ENCODE data around the gene MOCS1. TPM values are rescaled to one million over a fixed set of nuclear protein-coding genes. Genes with fewer than 3 reads are reported as not detected.

The MOCS1 gene
- total RNA-seq, 1 donor: 25.3 TPM

DNA sequence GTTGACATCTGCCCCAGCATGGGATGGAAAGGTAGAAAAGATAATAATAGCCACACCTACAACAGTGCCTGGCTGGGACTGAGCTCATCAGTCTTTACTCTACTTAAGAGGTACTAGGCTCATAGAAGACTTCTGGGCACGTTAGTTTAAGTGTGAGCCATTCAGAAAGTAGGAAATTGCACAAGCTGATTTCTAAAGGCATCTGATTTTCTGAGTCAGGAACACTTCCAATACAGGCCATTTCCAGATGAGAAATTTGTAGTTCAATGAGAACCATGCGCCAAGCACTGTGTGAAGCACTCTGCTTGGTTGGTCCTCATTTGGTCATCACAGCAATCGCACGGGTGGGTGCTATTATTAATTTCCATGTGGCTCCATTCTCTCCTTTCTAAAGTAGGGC lies 42.3 kb downstream of the MOCS1 start:
- Histone ChIP-seq H3K4me3 (ENCODE audit: insufficient read depth, low read length) (no peak overlapping the region), H3K9me3 (ENCODE audit: low read depth, low read length) (no peaks in the 10 kb centered on the region), H3K4me1 (ENCODE audit: insufficient read depth, low read length) (peaks cover 24% of the 10 kb centered on the region), H3K36me3 (ENCODE audit: insufficient read depth, low read length) (peaks cover 24% of the 10 kb centered on the region), H4K20me1 (ENCODE audit: insufficient read depth, low read length) (no peaks in the 10 kb centered on the region), H3K79me2 (ENCODE audit: insufficient read depth, low read length) (no peaks in the 10 kb centered on the region), H3K27me3 (ENCODE audit: insufficient read depth, low read length) (no peaks in the 10 kb centered on the region), H3K4me2 (ENCODE audit: insufficient read depth, low read length) (no peak overlapping the region), H2AFZ (ENCODE audit: low read length) (no peak overlapping the region), H3K27ac (ENCODE audit: low read depth, low read length) (peak overlapping the region; percentile 55)
- TF ChIP-seq, protein P1, sequence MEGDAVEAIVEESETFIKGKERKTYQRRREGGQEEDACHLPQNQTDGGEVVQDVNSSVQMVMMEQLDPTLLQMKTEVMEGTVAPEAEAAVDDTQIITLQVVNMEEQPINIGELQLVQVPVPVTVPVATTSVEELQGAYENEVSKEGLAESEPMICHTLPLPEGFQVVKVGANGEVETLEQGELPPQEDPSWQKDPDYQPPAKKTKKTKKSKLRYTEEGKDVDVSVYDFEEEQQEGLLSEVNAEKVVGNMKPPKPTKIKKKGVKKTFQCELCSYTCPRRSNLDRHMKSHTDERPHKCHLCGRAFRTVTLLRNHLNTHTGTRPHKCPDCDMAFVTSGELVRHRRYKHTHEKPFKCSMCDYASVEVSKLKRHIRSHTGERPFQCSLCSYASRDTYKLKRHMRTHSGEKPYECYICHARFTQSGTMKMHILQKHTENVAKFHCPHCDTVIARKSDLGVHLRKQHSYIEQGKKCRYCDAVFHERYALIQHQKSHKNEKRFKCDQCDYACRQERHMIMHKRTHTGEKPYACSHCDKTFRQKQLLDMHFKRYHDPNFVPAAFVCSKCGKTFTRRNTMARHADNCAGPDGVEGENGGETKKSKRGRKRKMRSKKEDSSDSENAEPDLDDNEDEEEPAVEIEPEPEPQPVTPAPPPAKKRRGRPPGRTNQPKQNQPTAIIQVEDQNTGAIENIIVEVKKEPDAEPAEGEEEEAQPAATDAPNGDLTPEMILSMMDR (IDR thresholded peaks at IDR 0.05; ENCODE audit: extremely low read depth, low read depth, low read length): no peak
- DNase-seq (ENCODE audit: insufficient read length, low spot score, missing footprints): no peak

DNA sequence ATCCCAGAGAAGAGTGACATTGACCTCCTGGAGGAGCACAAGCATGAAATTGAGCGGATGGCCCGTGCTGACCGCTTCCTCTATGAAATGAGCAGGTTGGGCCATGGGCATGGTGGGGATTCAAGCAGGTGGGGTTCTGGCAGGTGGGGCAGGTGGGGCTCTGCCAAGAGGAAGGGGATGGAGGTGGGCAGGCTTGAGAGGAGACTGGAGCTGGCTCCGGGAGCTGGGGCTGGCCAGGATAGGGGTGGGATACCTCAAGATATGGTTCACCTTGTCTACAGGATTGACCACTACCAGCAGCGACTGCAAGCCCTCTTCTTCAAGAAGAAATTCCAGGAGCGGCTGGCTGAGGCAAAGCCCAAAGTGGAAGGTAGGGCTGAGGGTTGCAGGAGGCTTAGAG lies 42.9 kb downstream of the MOCS1 start:
- Histone ChIP-seq H3K36me3 (ENCODE audit: insufficient read depth, low read length) (peaks cover 18% of the 10 kb centered on the region), H3K9me3 (ENCODE audit: low read depth, low read length) (no peaks in the 10 kb centered on the region), H2AFZ (ENCODE audit: low read length) (no peak overlapping the region), H3K4me1 (ENCODE audit: insufficient read depth, low read length) (peaks cover 29% of the 10 kb centered on the region), H3K27me3 (ENCODE audit: insufficient read depth, low read length) (no peaks in the 10 kb centered on the region), H3K27ac (ENCODE audit: low read depth, low read length) (no peak overlapping the region), H3K79me2 (ENCODE audit: insufficient read depth, low read length) (no peaks in the 10 kb centered on the region), H3K4me3 (ENCODE audit: insufficient read depth, low read length) (no peak overlapping the region), H4K20me1 (ENCODE audit: insufficient read depth, low read length) (no peaks in the 10 kb centered on the region), H3K4me2 (ENCODE audit: insufficient read depth, low read length) (no peak overlapping the region)
- TF ChIP-seq, protein P1 (IDR thresholded peaks at IDR 0.05; ENCODE audit: extremely low read depth, low read depth, low read length): no peak
- DNase-seq (ENCODE audit: insufficient read length, low spot score, missing footprints): no peak

DNA sequence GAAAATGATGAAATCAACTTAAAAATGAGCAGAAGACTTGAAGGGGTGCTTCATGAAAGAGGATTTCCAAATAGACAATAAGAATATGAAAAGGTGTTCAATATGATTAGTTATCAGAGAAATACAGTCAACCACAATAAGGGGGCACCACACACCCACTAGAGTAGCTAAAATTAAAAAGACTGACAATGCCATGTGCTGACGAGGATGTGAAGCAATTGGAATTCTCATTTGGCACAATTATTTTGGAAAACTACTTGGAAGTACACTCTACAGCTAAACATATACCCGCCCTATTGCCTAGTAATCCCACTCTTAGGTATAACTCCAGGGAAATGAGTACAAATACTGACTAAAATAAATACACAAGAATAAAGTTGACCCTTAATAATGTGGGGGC lies 45.0 kb downstream of the MOCS1 start:
- H3K4me1 ChIP-seq (ENCODE audit: insufficient read depth, low read length): peaks cover 50% of the 10 kb centered on the region
- TF ChIP-seq, protein P1 (IDR thresholded peaks at IDR 0.05; ENCODE audit: extremely low read depth, low read depth, low read length): no peak
- no peak overlapping the region for H3K4me2 ChIP-seq (ENCODE audit: insufficient read depth, low read length)
- no peaks in the 10 kb centered on the region for H3K79me2 ChIP-seq (ENCODE audit: insufficient read depth, low read length)
- no peak overlapping the region for H3K4me3 ChIP-seq (ENCODE audit: insufficient read depth, low read length)
- H3K9me3 ChIP-seq (ENCODE audit: low read depth, low read length): no peaks in the 10 kb centered on the region
- no peaks in the 10 kb centered on the region for H3K27me3 ChIP-seq (ENCODE audit: insufficient read depth, low read length)
- H2AFZ ChIP-seq (ENCODE audit: low read length): no peak overlapping the region
- H3K27ac ChIP-seq (ENCODE audit: low read depth, low read length): peak overlapping the region; percentile 99
- no peak for DNase-seq (ENCODE audit: insufficient read length, low spot score, missing footprints)
- peaks cover 12% of the 10 kb centered on the region for H3K36me3 ChIP-seq (ENCODE audit: insufficient read depth, low read length)
- H4K20me1 ChIP-seq (ENCODE audit: insufficient read depth, low read length): no peaks in the 10 kb centered on the region

DNA sequence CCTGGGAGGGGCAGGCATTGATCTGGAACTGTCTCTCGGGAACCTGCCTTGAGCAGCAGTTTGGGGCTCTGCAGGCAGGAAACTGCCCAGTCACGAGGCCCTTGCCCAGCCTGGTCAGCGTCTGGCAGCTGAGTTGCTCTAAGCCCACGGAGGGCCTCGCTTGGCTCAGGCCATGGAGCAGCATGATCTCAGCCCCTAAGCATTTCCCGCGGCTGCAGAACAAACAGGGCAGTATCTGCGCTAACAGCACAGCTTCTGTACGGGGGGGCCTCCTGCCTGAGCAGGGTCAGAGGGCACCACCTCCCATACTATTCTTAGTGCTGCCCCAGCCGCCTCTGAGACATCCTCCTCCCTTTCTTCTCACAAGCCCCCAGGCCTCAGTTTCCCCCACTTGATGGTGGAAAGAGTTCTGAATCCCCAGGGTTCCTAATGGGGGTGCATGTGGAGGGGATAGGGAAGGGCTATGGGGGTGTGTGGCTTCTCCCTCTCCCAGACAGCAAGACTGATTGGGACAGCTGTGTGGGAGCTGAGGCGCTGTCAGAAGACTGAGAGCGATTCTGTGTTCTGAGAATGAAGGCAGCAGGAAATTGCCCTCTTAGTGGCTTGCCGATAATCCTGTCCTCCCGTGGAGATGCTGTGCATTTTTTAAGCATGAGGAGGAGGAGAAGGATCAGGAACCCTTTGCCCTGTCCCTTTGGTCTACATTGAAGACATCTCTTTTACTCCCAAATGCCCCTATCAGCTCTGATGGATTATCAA lies 46.4 kb downstream of the MOCS1 start:
- Histone ChIP-seq H3K4me2 (ENCODE audit: insufficient read depth, low read length) (peak overlapping the region; percentile 63), H4K20me1 (ENCODE audit: insufficient read depth, low read length) (no peaks in the 10 kb centered on the region), H3K36me3 (ENCODE audit: insufficient read depth, low read length) (peaks cover 11% of the 10 kb centered on the region), H3K27me3 (ENCODE audit: insufficient read depth, low read length) (no peaks in the 10 kb centered on the region), H3K79me2 (ENCODE audit: insufficient read depth, low read length) (no peaks in the 10 kb centered on the region), H3K4me1 (ENCODE audit: insufficient read depth, low read length) (peaks cover 64% of the 10 kb centered on the region), H3K27ac (ENCODE audit: low read depth, low read length) (peak overlapping the region; percentile 99), H3K4me3 (ENCODE audit: insufficient read depth, low read length) (peak overlapping the region; percentile 37), H3K9me3 (ENCODE audit: low read depth, low read length) (no peaks in the 10 kb centered on the region), H2AFZ (ENCODE audit: low read length) (peak overlapping the region; percentile 33)
- TF ChIP-seq, protein P1 (IDR thresholded peaks at IDR 0.05; ENCODE audit: extremely low read depth, low read depth, low read length): no peak
- DNase-seq (ENCODE audit: insufficient read length, low spot score, missing footprints): peak; percentile 96
